ENCODE data around the gene RBPJL.

Gene RBPJL

DNA sequence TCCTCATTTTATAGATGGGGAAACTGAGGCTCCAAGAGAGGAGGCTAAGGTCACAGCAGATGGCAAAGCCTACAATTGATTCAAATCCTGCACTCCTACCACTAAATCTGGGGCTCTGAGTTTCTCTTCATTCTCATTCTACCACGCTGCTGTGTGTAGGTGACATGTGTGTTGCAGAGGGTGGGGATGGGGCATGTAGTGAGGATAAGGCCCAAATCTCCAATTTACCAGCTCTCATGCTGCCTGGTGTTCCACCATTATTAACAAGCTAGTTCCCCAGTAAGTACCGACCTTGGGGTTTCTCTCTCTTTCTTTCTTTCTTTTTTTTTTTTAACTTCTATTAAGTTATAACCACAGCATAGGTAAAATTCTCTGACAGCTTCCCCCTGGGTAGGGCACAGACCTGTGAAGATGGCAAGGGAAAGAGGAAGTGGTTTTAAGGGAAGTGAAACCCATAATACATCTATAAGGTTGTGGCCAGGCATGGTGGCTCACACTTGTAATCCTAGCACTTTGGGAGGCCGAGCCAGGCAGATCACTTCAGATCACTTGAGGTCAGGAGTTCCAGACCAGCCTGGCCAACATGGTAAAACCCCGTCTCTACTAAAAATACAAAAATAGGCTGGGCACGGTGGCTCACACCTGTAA lies 14.4 kb downstream of the RBPJL start:
- DNase-seq = no peak

DNA sequence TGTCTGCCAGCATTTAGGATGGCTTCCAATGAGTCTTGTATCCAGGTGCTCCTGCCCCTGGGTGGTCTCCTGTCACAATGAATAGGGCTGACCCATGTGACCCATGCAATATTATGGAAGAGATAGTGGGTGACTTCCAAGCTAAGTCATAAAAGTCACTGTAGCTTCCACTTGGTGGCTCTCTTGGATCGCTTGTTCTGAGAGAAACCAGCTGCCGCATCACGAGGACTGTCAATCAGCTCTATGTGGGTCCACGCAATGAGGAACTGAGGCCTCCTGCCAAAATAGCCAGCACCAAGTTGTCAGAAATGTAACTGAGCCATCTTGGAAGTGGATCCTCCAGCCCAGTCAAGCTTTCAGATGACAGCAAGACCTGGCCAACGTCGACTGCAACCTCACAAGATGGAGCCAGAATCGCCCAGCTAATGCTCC lies 16.3 kb downstream of the RBPJL start:
- no peak for DNase-seq

DNA sequence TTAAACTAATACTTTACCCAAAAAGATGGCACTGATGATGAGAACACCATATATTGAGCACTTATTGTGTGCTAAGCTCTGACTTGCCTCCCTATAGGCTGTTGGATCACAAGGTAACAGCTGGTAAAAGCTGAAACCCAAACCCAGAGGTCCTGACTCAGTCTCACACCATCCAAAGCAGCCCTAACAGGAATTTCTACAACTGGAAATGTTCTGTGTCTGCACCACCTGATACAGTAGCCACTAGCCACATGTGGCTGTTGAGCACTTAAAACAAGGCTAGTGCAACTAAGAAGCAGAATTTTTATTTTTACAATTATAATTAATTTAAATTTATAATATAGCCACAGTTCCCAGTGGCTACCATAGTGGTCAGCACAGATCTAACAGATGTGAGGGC lies 17.1 kb downstream of the RBPJL start:
- no peak for DNase-seq

- DNase-seq = no peak
Observed at GRCh38 chr20:45325371-45325770, 18.7 kb downstream of the RBPJL start.

DNA sequence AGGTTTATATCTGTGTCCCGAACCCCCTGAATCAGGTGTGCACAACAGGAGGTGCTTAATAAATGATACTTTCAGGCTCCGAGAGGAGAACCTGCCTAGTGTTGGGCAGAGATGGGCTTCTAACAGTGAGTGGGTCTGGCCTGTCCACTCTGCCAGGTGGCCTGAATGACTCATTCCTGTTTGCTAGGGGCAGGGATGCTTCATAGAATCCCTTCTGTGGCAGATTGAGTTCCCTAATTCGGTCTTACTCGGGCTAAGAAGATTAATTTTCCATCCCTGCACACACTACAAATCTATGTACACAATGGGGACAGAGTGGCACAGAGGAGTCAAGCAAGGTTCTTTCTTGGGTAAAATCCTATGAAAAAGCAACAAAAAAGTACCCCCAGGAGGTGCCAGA lies 21.8 kb downstream of the RBPJL start:
- no peak for DNase-seq

DNA sequence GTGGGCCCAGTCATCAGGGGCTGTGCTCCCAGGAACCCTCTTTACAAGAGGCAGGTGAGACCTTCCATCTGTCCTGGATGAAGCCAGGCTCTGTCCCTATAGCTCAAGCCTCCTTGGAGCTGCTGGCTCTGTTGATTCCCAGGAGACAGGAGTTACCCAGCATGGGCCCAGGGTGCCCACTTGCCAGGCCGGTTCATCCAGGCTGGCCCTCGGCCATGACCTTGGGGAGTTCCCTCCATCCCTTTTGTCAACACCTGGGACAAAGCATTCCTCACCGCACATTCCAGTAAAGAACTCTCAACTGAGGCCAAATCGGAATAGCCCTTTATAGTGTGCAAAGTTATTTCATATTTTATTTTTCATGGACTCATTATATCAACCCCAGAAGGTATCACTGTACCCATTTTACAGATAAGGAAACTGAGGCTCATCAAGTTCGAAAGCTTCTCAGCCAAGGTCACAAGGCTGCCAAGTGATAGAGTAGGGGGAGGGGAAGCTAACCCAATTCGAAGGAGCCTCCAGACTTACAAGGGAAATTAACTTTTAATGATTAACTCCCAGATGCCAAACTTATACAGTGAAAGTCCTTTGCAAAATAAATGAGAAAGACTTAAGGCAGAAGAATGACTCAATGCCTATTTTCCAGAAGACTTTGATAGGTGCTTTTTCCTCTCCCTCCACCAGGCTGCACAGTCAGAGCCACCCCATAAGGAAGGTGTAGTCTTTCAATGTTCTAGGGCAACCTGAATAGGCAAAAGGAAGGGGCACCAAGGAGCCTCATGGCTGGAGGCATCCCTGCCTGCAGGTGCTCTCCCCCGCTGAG lies 23.1 kb downstream of the RBPJL start:
- DNase-seq = no peak

DNA sequence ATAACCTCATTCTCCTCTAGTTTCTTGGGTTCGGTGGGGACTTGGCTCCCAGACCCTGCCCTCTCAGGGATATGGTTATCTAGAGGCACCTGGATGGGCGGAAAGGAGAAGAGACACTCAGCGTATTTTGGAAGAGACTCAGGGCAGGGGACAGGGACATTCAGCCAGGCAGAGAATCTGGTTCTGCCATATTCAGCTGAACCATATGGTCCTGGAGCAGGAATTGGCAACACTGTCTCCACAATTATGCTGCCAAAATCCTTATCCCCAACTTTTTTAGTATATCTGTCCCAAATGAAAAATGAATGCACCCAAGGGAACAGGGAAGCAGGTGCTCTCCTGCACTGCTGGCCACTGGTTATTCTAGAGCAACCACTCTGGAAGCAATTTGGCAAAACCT lies 23.8 kb downstream of the RBPJL start:
- no peak for DNase-seq

GRCh38 chr20:45336530-45337366 lies 30.1 kb downstream of the RBPJL start:
- no peak for DNase-seq

GRCh38 chr20:45337367-45338120 lies 30.9 kb downstream of the RBPJL start:
- no peak for DNase-seq

GRCh38 chr20:45338121-45339030 lies 31.7 kb downstream of the RBPJL start:
- no peak for DNase-seq

DNA sequence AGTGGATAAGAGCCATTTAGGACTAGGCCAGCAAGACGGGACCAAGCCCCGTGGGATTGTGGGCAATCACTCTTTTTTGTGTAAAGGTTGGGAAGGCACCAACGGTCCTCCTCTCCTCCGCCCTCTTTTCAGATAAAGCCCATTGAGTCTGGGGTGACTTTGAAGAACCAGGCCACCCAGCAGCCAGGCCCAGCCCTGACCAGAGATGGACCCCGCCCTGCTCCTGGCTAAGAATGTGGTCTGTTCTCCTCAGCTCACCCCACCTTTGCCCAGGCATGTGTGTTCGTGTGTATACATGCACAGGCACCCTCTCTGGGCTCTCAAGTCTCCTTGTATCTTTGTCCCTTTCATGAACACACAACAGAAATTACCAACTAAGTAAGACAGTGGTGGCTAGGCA lies 32.4 kb downstream of the RBPJL start:
- no peak for DNase-seq

DNA sequence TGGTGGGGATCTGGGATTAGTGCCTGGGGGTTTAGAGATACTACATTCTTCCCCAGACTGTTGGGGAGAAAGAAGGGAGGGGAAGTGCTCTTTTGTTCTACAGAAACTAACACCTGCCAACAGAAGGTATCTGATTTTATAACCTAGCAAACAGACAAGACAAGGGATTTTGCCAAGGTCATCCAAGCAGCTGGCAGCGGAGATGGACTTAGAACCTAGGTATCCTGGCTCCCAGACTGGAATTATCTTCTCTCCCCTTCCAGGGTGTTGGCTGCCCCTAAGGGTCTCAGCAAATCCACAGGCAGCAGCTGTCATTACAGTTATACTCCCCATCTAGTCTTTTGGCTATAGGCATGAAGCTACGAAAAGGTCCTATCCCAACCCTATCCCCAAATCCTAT lies 33.2 kb downstream of the RBPJL start:
- no peak for DNase-seq

DNA sequence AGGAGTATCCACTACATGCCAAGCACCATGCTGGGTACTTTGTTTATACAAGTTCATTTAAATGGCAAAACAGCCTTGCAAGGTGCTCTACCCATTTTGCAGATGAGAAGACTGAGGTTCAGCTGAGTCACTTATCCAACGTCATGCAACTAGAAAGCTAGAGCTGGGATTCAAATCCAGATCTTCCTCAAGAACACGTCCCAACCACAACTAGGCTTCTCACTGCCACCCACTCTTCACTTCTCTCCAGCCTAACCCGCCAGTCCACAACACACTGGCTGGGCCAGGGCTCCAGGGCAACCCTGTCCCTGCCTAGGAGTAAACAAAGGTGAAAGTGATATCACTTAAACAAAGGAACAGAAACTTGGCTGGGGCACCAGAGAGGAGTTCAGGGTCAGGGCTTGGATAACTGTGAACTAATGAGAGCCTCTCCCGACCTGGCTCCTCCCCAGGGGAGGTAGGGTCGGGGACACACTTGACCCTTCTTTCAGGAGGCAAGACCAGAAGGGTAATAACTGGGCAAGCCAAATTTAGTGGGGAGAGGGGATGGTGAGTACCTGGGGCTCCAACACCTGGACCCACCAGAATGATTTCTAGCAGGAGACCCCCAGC lies 33.7 kb downstream of the RBPJL start:
- DNase-seq = no peak

GRCh38 chr20:45340951-45341350 lies 34.3 kb downstream of the RBPJL start:
- DNase-seq = no peak

- no peak for DNase-seq
Observed at GRCh38 chr20:45341579-45341938, 34.9 kb downstream of the RBPJL start.

- no peak for DNase-seq
Observed at GRCh38 chr20:45341939-45342854, 35.6 kb downstream of the RBPJL start.

- no peak for DNase-seq
Observed at GRCh38 chr20:45342855-45343531, 36.4 kb downstream of the RBPJL start.

DNA sequence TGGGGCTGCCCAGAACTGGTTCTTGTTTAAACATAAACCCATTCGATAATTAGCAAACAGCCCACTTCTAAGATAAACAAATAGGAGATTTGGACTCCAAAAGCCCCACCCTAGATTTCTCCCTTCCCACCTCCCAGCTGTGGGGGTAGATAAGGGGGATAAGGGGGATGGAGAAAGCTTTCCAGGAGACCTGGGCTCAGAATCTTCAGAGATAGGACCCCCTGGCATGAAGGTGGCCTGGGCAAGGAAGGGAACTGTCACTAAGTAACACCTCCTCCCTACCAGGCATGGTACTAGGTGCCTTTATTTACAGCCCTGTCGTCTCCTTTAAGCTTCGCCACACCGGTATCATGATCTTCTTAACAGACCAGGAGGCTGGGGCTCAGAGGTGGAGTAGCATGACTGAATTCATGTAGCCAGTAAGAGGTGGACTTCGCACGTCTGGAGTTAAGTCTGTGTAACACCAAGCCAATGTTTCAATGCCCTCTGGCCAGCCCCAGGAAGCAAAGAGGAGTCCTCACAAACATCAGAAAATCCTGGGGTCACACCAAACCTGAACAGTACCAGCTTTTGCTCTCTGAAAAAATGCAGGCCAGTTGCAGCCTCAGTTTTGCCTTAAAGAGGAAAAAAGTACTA lies 37.0 kb downstream of the RBPJL start:
- no peak for DNase-seq
